GM23338 (cell line): ENCODE measurements around the gene ANO6. TPM values are rescaled to one million over a fixed set of nuclear protein-coding genes. Genes with fewer than 3 reads are reported as not detected.

ENCODE experiments used
- ATAC-seq: fragments of 200-7000 bp; cut with Tn5 transposase; 3 replicates; pipeline ENCODE4 v1.9.1; 2020
- DNase-seq: peaks from one replicate; pipeline ENCODE4 v3.0.0-alpha.2; 2015; ENCODE audit warnings: low spot score
- H2AFZ ChIP-seq: fragments of 200-600 bp; sonication (generic); 2 replicates; pipeline ENCODE4 v1.8.0; 2016; ENCODE audit warnings: antibody characterized with exemption, mild to moderate bottlenecking, moderate library complexity
- H3F3A ChIP-seq: fragments of 200-600 bp; sonication (generic); replicated peaks from 2 replicates; pipeline ENCODE4 v1.8.0; 2017; ENCODE audit warnings: antibody characterized with exemption, mixed run types, low read depth
- H3K27ac ChIP-seq: fragments of 200-600 bp; sonication (generic); 2 replicates; pipeline ENCODE4 v1.6.1; 2016; ENCODE audit warnings: low read depth
- H3K27me3 ChIP-seq: fragments of 200-600 bp; sonication (generic); 2 replicates; pipeline ENCODE4 v1.8.0; 2016; ENCODE audit warnings: mild to moderate bottlenecking, mixed run types, moderate library complexity; ENCODE audit not compliant: insufficient read depth
- H3K36me3 ChIP-seq: fragments of 200-600 bp; sonication (generic); 2 replicates; pipeline ENCODE4 v1.8.0; 2016; ENCODE audit warnings: mild to moderate bottlenecking; ENCODE audit not compliant: insufficient read depth
- H3K4me1 ChIP-seq: fragments of 200-600 bp; sonication (generic); 2 replicates; pipeline ENCODE4 v1.8.0; 2016; ENCODE audit warnings: mild to moderate bottlenecking, moderate library complexity; ENCODE audit not compliant: insufficient read depth
- H3K4me2 ChIP-seq: fragments of 200-600 bp; sonication (generic); 2 replicates; pipeline ENCODE4 v1.7.1; 2017; ENCODE audit warnings: mixed run types
- H3K4me3 ChIP-seq: fragments of 200-600 bp; sonication (generic); 2 replicates; pipeline ENCODE4 v1.6.1; 2016; ENCODE audit warnings: mixed run types
- H3K79me2 ChIP-seq: fragments of 200-600 bp; sonication (generic); replicated peaks from 2 replicates; pipeline ENCODE4 v1.8.0; 2017; ENCODE audit warnings: mild to moderate bottlenecking; ENCODE audit not compliant: insufficient read depth
- H3K9me2 ChIP-seq: fragments of 200-600 bp; sonication (generic); 2 replicates; pipeline ENCODE4 v1.8.0; 2017; ENCODE audit not compliant: insufficient read depth
- H4K20me1 ChIP-seq: fragments of 200-600 bp; sonication (generic); replicated peaks from 2 replicates; pipeline ENCODE4 v1.8.0; 2017; ENCODE audit warnings: mild to moderate bottlenecking; ENCODE audit not compliant: insufficient read depth
- H3K27ac Mint-ChIP-seq: 2 replicates; pipeline ENCODE4 v1.8.0; 2020; ENCODE audit warnings: inconsistent platforms, mild to moderate bottlenecking, moderate library complexity, mixed read lengths
- H3K27me3 Mint-ChIP-seq: 3 replicates; pipeline ENCODE4 v1.8.0; 2022; ENCODE audit warnings: low read depth, mild to moderate bottlenecking, moderate library complexity, mixed read lengths, inconsistent platforms; ENCODE audit not compliant: insufficient read depth, poor library complexity
- H3K36me3 Mint-ChIP-seq: 3 replicates; pipeline ENCODE4 v1.8.0; 2021; ENCODE audit warnings: low read depth, mild to moderate bottlenecking, inconsistent platforms, moderate library complexity, mixed read lengths
- H3K4me1 Mint-ChIP-seq: 3 replicates; pipeline ENCODE4 v1.8.0; 2020; ENCODE audit warnings: mild to moderate bottlenecking, inconsistent platforms, mixed read lengths
- H3K4me3 Mint-ChIP-seq: 3 replicates; pipeline ENCODE4 v1.8.0; 2021; ENCODE audit warnings: moderate library complexity, mild to moderate bottlenecking, inconsistent platforms, mixed read lengths
- H3K9me3 Mint-ChIP-seq: 3 replicates; pipeline ENCODE4 v1.8.0; 2020; ENCODE audit warnings: moderate library complexity, mild to moderate bottlenecking, inconsistent platforms, mixed read lengths
- CREB1 ChIP-seq: fragments of 250-450 bp; sonication (Bioruptor Pico); IDR thresholded peaks from 2 replicates; pipeline ENCODE4 v1.5.0; 2020; ENCODE audit warnings: low read depth, mild to moderate bottlenecking, moderate library complexity
- EZH2 ChIP-seq: fragments of 200-600 bp; sonication (generic); IDR thresholded peaks from one replicate; pipeline ENCODE4 v1.8.0; 2017; ENCODE audit warnings: antibody characterized with exemption, mild to moderate bottlenecking, low read depth; ENCODE audit not compliant: unreplicated experiment
- EZH2phosphoT487 ChIP-seq: fragments of 200-600 bp; sonication (generic); IDR thresholded peaks from one replicate; pipeline ENCODE4 v1.8.1; 2018; ENCODE audit warnings: antibody characterized with exemption; ENCODE audit not compliant: unreplicated experiment
- JUNB ChIP-seq: IDR thresholded peaks from one replicate; pipeline ENCODE4 v1.6.1; 2016; ENCODE audit warnings: antibody characterized with exemption; ENCODE audit not compliant: unreplicated experiment
- NANOG ChIP-seq: IDR thresholded peaks from 2 replicates; pipeline ENCODE4 v1.6.1; 2016; ENCODE audit warnings: antibody characterized with exemption, borderline replicate concordance
- STAT1 ChIP-seq: IDR thresholded peaks from one replicate; pipeline ENCODE4 v1.6.1; 2016; ENCODE audit warnings: antibody characterized with exemption; ENCODE audit not compliant: unreplicated experiment
- ZNF114 ChIP-seq: fragments of 250-450 bp; sonication (Bioruptor Pico); IDR thresholded peaks from 2 replicates; pipeline ENCODE4 v1.5.0; 2020; ENCODE audit warnings: mild to moderate bottlenecking, moderate library complexity
- ZNF331 ChIP-seq: fragments of 250-450 bp; sonication (Bioruptor Pico); IDR thresholded peaks from 2 replicates; pipeline ENCODE4 v1.5.0; 2020; ENCODE audit warnings: low read depth, mild to moderate bottlenecking, moderate library complexity
- polyA plus RNA-seq: library from polyadenylated mRNA; unstranded; fragments of >200 nt; fragmentation: Nextera tagmentation; extraction: Ambion mirVana; gene quantifications from 2 replicates; pipeline ENCODE4 v1.2.1, GENCODE V29; 2016
- total RNA-seq: library from RNA; depleted of rRNA; stranded (reverse); fragments of >200 nt; shearing (Covaris generic); gene quantifications from 2 replicates; pipeline ENCODE4 v1.2.3, GENCODE V29; 2014
- TF ChIP-seq, protein P1 (sequence below), 2 experiments: fragments of 200-600 bp in 1 of 2; sonication (generic) in 1 of 2; conservative IDR thresholded peaks; 2 replicates each; pipeline versions ENCODE4 v1.5.1 to v1.6.1; 2016 to 2017; ENCODE audit warnings: antibody characterized with exemption in 2 of 2, low read depth in 2 of 2, mild to moderate bottlenecking in 2 of 2, moderate library complexity in 1 of 2
- TF ChIP-seq, protein P2 (sequence below): fragments of 250-450 bp; sonication (Bioruptor Pico); IDR thresholded peaks from 2 replicates; pipeline ENCODE4 v1.5.0; 2020; ENCODE audit warnings: mild to moderate bottlenecking, moderate library complexity

ANO6 gene
- total and polyA plus RNA-seq, 2 experiments from 2014 or later: 21.1 to 48.9 TPM

DNA sequence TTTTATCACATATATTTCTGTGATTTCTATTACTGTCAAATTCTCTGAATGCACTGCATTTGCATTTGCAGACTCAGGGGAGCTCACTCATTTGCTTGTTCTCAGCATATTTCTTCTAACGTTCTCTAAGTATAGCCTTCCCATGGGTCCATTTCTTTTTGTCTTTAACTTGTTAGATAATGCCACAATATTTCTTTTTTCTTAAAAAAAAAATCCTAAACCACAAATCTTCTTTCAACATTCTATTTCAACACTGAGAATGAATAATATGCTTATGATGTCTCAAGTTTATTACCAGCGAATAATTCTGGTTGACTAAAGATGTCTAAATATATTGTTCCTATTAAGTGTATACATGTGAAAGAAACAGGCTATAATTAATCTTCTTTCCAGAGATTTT, 200.2 kb downstream of the ANO6 start:
- DNase-seq (no peak), ATAC-seq (no peak)
- Histone ChIP-seq H3K27me3 (no peaks in the 10 kb centered on the region), H3K4me1 (no peaks in the 10 kb centered on the region), H2AFZ (no peak overlapping the region), H3K36me3 (peaks cover 17% of the 10 kb centered on the region; the same call in 1 of the 2 replicates), H3K4me3 (no peak overlapping the region), H3K9me2 (no peaks in the 10 kb centered on the region), H4K20me1 (no peaks in the 10 kb centered on the region; the same call in 1 of the 2 replicates), H3K27ac (no peak overlapping the region), H3K79me2 (no peaks in the 10 kb centered on the region), H3K4me2 (no peak overlapping the region), H3F3A (no peaks in the 10 kb centered on the region)
- no peaks in the 10 kb centered on the region for H3K27me3 Mint-ChIP-seq
- H3K4me3 Mint-ChIP-seq: no peak overlapping the region
- TF ChIP-seq STAT1 (no peak), ZNF114 (CRISPR knock-in tag) (no peak), ZNF331 (no peak), NANOG (no peak), JUNB (no peak), CREB1 (CRISPR knock-in tag) (no peak), EZH2 (no peak), EZH2phosphoT487 (no peak)
- TF ChIP-seq, protein P1, sequence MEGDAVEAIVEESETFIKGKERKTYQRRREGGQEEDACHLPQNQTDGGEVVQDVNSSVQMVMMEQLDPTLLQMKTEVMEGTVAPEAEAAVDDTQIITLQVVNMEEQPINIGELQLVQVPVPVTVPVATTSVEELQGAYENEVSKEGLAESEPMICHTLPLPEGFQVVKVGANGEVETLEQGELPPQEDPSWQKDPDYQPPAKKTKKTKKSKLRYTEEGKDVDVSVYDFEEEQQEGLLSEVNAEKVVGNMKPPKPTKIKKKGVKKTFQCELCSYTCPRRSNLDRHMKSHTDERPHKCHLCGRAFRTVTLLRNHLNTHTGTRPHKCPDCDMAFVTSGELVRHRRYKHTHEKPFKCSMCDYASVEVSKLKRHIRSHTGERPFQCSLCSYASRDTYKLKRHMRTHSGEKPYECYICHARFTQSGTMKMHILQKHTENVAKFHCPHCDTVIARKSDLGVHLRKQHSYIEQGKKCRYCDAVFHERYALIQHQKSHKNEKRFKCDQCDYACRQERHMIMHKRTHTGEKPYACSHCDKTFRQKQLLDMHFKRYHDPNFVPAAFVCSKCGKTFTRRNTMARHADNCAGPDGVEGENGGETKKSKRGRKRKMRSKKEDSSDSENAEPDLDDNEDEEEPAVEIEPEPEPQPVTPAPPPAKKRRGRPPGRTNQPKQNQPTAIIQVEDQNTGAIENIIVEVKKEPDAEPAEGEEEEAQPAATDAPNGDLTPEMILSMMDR (conservative IDR thresholded peaks at IDR 0.05; ENCODE audit: low read depth in 2 of 2): no peak
- TF ChIP-seq, protein P2, sequence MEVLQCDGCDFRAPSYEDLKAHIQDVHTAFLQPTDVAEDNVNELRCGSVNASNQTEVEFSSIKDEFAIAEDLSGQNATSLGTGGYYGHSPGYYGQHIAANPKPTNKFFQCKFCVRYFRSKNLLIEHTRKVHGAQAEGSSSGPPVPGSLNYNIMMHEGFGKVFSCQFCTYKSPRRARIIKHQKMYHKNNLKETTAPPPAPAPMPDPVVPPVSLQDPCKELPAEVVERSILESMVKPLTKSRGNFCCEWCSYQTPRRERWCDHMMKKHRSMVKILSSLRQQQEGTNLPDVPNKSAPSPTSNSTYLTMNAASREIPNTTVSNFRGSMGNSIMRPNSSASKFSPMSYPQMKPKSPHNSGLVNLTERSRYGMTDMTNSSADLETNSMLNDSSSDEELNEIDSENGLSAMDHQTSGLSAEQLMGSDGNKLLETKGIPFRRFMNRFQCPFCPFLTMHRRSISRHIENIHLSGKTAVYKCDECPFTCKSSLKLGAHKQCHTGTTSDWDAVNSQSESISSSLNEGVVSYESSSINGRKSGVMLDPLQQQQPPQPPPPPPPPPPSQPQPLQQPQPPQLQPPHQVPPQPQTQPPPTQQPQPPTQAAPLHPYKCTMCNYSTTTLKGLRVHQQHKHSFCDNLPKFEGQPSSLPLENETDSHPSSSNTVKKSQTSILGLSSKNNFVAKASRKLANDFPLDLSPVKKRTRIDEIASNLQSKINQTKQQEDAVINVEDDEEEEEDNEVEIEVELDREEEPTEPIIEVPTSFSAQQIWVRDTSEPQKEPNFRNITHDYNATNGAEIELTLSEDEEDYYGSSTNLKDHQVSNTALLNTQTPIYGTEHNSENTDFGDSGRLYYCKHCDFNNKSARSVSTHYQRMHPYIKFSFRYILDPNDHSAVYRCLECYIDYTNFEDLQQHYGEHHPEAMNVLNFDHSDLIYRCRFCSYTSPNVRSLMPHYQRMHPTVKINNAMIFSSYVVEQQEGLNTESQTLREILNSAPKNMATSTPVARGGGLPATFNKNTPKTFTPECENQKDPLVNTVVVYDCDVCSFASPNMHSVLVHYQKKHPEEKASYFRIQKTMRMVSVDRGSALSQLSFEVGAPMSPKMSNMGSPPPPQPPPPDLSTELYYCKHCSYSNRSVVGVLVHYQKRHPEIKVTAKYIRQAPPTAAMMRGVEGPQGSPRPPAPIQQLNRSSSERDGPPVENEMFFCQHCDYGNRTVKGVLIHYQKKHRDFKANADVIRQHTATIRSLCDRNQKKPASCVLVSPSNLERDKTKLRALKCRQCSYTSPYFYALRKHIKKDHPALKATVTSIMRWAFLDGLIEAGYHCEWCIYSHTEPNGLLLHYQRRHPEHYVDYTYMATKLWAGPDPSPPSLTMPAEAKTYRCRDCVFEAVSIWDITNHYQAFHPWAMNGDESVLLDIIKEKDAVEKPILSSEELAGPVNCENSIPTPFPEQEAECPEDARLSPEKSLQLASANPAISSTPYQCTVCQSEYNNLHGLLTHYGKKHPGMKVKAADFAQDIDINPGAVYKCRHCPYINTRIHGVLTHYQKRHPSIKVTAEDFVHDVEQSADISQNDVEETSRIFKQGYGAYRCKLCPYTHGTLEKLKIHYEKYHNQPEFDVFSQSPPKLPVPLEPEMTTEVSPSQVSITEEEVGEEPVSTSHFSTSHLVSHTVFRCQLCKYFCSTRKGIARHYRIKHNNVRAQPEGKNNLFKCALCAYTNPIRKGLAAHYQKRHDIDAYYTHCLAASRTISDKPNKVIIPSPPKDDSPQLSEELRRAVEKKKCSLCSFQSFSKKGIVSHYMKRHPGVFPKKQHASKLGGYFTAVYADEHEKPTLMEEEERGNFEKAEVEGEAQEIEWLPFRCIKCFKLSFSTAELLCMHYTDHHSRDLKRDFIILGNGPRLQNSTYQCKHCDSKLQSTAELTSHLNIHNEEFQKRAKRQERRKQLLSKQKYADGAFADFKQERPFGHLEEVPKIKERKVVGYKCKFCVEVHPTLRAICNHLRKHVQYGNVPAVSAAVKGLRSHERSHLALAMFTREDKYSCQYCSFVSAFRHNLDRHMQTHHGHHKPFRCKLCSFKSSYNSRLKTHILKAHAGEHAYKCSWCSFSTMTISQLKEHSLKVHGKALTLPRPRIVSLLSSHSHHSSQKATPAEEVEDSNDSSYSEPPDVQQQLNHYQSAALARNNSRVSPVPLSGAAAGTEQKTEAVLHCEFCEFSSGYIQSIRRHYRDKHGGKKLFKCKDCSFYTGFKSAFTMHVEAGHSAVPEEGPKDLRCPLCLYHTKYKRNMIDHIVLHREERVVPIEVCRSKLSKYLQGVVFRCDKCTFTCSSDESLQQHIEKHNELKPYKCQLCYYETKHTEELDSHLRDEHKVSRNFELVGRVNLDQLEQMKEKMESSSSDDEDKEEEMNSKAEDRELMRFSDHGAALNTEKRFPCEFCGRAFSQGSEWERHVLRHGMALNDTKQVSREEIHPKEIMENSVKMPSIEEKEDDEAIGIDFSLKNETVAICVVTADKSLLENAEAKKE (CRISPR knock-in tag): no peak
- H3K27ac Mint-ChIP-seq: no peak overlapping the region
- H3K9me3 Mint-ChIP-seq: no peaks in the 10 kb centered on the region
- no peaks in the 10 kb centered on the region for H3K4me1 Mint-ChIP-seq
- peaks cover 23% of the 10 kb centered on the region for H3K36me3 Mint-ChIP-seq
